ENCODE measurements around the gene RASL11B. TPM values are rescaled to one million over a fixed set of nuclear protein-coding genes. Genes with fewer than 3 reads are reported as not detected.

RASL11B gene
- total and polyA plus RNA-seq, 9 of the 15 experiments (the other 6 are each of a cell fraction or from before 2014, with no cell fraction given) = 0.24 to 1.5 (median 0.53) TPM

DNA sequence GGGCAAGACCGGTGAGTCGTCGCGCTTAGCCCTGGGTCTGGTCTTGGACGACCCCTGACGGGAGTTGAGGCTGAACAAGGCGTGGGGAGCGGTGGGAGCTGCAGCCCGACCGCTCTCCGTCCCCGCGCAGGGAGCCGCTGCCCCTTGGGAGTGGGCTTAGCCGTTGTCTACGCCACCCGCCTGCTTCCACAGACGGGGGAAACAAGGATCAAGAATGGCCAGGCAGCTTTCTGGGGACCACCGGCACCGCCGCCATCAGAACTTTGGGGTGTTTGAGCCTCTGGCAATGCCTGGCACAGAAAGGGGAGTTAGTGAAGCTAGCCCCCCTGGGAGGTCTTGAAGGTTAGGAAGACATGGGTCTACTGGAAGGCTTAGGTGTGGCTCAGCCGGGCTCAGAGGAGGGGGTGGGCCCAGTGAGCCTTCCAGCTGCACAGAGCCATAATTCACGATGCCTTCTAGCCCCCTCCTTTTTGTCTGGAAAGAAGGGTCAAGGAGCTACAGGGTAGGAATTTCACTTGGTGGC lies 583 bp downstream of the RASL11B start:
- no TSS peak for BruUV-seq (replicated peaks)

More for the DNA sequence above, 583 bp downstream of the RASL11B start:
- no peak for FAIRE-seq
- H3K9ac ChIP-seq (ENCODE audit: insufficient read depth in 1 of 2, low read depth in 2 of 2, low read length in 2 of 2) = peak overlapping the region in 1 of 2 experiments; percentile 92; a peak in 2 of 4 replicates
- H2AFZ ChIP-seq (ENCODE audit: low read depth, low read length) = peak overlapping the region; percentile 75
- TF ChIP-seq, protein P1, sequence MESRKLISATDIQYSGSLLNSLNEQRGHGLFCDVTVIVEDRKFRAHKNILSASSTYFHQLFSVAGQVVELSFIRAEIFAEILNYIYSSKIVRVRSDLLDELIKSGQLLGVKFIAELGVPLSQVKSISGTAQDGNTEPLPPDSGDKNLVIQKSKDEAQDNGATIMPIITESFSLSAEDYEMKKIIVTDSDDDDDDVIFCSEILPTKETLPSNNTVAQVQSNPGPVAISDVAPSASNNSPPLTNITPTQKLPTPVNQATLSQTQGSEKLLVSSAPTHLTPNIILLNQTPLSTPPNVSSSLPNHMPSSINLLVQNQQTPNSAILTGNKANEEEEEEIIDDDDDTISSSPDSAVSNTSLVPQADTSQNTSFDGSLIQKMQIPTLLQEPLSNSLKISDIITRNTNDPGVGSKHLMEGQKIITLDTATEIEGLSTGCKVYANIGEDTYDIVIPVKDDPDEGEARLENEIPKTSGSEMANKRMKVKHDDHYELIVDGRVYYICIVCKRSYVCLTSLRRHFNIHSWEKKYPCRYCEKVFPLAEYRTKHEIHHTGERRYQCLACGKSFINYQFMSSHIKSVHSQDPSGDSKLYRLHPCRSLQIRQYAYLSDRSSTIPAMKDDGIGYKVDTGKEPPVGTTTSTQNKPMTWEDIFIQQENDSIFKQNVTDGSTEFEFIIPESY (CRISPR knock-in tag; IDR thresholded peaks at IDR 0.05) = peak; percentile 7; the same call in 1 of the 2 replicates
- TF ChIP-seq COPS2 (conservative IDR thresholded peaks at IDR 0.05) (no peak), POLR2B (IDR thresholded peaks at IDR 0.05; ENCODE audit: low read depth, partially characterized antibody) (no peak), RFX5 (IDR thresholded peaks at IDR 0.05; ENCODE audit: low read depth, low read length) (no peak), ZNF184 (CRISPR knock-in tag; IDR thresholded peaks at IDR 0.05) (no peak), DPF2 (IDR thresholded peaks at IDR 0.05) (no peak), KLF13 (tag; IDR thresholded peaks at IDR 0.05; ENCODE audit: borderline replicate concordance, low read depth) (no peak), RBM39 (optimal IDR thresholded peaks at IDR 0.05; ENCODE audit: low read depth, low read length) (no peak), MCM5 (IDR thresholded peaks at IDR 0.05; ENCODE audit: low read depth) (no peak), ZNF584 (CRISPR knock-in tag; IDR thresholded peaks at IDR 0.05; ENCODE audit: low read depth) (no peak)
- TF ChIP-seq, protein P2, sequence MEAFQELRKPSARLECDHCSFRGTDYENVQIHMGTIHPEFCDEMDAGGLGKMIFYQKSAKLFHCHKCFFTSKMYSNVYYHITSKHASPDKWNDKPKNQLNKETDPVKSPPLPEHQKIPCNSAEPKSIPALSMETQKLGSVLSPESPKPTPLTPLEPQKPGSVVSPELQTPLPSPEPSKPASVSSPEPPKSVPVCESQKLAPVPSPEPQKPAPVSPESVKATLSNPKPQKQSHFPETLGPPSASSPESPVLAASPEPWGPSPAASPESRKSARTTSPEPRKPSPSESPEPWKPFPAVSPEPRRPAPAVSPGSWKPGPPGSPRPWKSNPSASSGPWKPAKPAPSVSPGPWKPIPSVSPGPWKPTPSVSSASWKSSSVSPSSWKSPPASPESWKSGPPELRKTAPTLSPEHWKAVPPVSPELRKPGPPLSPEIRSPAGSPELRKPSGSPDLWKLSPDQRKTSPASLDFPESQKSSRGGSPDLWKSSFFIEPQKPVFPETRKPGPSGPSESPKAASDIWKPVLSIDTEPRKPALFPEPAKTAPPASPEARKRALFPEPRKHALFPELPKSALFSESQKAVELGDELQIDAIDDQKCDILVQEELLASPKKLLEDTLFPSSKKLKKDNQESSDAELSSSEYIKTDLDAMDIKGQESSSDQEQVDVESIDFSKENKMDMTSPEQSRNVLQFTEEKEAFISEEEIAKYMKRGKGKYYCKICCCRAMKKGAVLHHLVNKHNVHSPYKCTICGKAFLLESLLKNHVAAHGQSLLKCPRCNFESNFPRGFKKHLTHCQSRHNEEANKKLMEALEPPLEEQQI (IDR thresholded peaks at IDR 0.05) = no peak
- TF ChIP-seq, protein P3, sequence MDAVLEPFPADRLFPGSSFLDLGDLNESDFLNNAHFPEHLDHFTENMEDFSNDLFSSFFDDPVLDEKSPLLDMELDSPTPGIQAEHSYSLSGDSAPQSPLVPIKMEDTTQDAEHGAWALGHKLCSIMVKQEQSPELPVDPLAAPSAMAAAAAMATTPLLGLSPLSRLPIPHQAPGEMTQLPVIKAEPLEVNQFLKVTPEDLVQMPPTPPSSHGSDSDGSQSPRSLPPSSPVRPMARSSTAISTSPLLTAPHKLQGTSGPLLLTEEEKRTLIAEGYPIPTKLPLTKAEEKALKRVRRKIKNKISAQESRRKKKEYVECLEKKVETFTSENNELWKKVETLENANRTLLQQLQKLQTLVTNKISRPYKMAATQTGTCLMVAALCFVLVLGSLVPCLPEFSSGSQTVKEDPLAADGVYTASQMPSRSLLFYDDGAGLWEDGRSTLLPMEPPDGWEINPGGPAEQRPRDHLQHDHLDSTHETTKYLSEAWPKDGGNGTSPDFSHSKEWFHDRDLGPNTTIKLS (IDR thresholded peaks at IDR 0.05; ENCODE audit: borderline replicate concordance, low read depth) = 0 out of 2 replicates have a peak, but pooled peaks have one; percentile 15
- peaks cover 4 to 6% of the 10 kb centered on the region in 2 experiments; a peak in 4 of 5 replicates for H3K27me3 ChIP-seq (ENCODE audit: control insufficient read depth in 2 of 2, insufficient read depth in 2 of 2, low read length in 2 of 2)
- H3K9me1 ChIP-seq (ENCODE audit: control insufficient read depth, insufficient read depth, low read length) = no peaks in the 10 kb centered on the region
- in situ Hi-C loops (cut with MboI) (no loop called here), intact Hi-C loops (cut with micrococcal nuclease) (loop anchor here (5.0 kb wide), 1 partner anchor 150 kb away; no protein-coding TSS in a partner anchor)
- no peaks in the 10 kb centered on the region for H4K20me1 ChIP-seq (replicated peaks; ENCODE audit: control insufficient read depth, insufficient read depth, low read length)
- peak overlapping the region; percentile 54 for H3K4me3 ChIP-seq
- ChIA-PET CTCF (ENCODE audit: low intra/inter-chr PET ratio) (no interaction called here), POLR2A (interaction anchor here (0.6 kb wide), 1 partner anchor 26 kb away, joined by 4 read pairs; no protein-coding TSS in a partner anchor)
- no peaks in the 10 kb centered on the region; the same call in 2 of the 3 replicates for H3K36me3 ChIP-seq (ENCODE audit: control insufficient read depth, insufficient read depth, low read length)
- peaks cover 6 to 16% of the 10 kb centered on the region in 2 experiments; a peak in 4 of 5 replicates for H3K4me1 ChIP-seq (replicated peaks in 1 of 2; ENCODE audit: control insufficient read depth in 2 of 2, insufficient read depth in 2 of 2, low read length in 2 of 2)
- 60% methylated on average over 2 of the region's 23 CpGs for WGBS (ENCODE audit: insufficient coverage, low coverage, missing lambda C conversion rate)
- H3K27ac ChIP-seq (ENCODE audit: extremely low read depth, low read depth, low read length) = no peak overlapping the region
- no peak; the same call in 2 of the 3 replicates for ATAC-seq
- H3K9me3 ChIP-seq (replicated peaks; ENCODE audit: control insufficient read depth, insufficient read depth, low read depth, low read length) = no peaks in the 10 kb centered on the region; the same call in 1 of the 2 replicates
- H3K4me2 ChIP-seq (ENCODE audit: insufficient read depth, low read length) = peak overlapping the region; percentile 74
- H3K79me2 ChIP-seq (ENCODE audit: control insufficient read depth, insufficient read depth, low read length) = no peaks in the 10 kb centered on the region
- DNase-seq (ENCODE audit: extremely low read depth in 1 of 4, low spot score in 3 of 4) = peak in 2 of 4 experiments; percentile 18 to 24

Measured in K562 (cell line).